ENCODE results near the gene MED25. TPM values are rescaled to one million over a fixed set of nuclear protein-coding genes. Genes with fewer than 3 reads are reported as not detected.

MED25 gene
- total RNA-seq, 4 donors from 2014 or later: 26.2 to 54.0 (median 29.4) TPM

DNA sequence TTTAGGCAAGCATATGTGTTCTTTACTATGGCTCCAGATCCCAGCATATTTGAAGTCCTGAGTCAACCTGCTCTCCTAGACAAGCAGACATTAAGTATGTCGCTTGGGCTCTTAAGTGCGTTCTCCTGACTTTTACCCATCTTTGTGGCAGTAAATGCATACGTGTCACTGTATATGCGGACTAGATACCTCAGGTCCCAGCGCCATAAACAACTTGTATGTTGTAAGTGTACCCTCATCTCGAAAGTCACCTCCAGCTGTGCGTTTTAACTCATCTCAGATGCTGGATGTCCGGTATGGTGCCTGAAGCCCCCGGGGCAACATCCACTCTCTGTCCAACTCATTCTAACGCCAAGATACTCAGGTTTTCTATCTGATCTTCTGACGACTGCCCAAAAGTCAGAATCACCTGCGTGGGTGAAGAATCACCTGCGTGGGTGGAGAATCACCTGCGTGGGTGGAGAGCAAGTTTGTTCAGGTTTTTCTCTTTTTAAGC is 34.6 kb downstream of the MED25 start:
- peaks cover 0 to 37% (median under 1%) of the 10 kb centered on the region in 3 donors for H3K36me3 ChIP-seq
- H3K9me3 ChIP-seq: peaks cover 0 to 5% (median 1%) of the 10 kb centered on the region in 4 donors
- 52 to 58% methylated on average over 14 of the region's 14 CpGs for WGBS, 2 donors
- no peaks in the 10 kb centered on the region for H3K27me3 ChIP-seq
- H3K4me3 ChIP-seq: peak overlapping the region in 1 of 4 donors; percentile 95
- peak overlapping the region in 2 of 4 donors; percentile 99 to 100 for H3K27ac ChIP-seq
- DNase-seq (ENCODE audit: low spot score in 2 of 2): no peak
- H3K4me1 ChIP-seq: peaks cover 0 to 51% (median 24%) of the 10 kb centered on the region in 4 donors
- no peak for TF ChIP-seq CTCF (IDR thresholded peaks at IDR 0.05)
- no peak for TF ChIP-seq EP300 (IDR thresholded peaks at IDR 0.05)
- no peak for TF ChIP-seq POLR2A (IDR thresholded peaks at IDR 0.05)

DNA sequence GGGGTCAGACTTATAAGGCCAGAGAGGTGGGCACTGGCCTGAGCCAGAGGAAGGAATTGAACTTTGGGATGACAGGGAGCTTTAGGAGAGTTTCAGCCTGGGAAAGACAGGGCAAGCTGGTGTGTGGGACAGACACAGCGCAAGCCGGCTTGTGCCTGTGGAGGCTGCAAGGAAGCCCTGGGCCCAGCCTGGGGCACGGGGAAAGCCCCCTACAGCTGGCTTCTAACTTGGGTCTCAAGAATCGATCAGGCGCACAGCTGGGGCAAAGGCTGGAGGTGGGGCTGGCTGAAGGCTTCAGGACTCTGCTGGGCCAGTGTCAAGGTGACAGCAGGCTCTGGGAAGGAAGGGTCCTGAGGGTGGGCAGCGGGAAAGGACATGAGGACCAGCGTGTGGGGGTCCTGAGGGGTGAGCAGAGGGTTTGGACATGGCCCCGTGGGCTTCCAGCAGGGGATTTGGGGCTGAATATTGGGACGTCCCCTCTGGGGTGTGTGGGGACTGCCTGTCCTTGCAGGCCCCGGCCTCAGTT is 35.8 kb downstream of the MED25 start:
- H3K4me3 ChIP-seq: no peak overlapping the region
- peak overlapping the region in 2 of 4 donors; percentile 32 to 60 for H3K27ac ChIP-seq
- no peak for DNase-seq (ENCODE audit: low spot score in 2 of 2)
- H3K9me3 ChIP-seq: peaks cover 0 to 5% (median 1%) of the 10 kb centered on the region in 4 donors
- no peak for TF ChIP-seq CTCF (IDR thresholded peaks at IDR 0.05)
- TF ChIP-seq EP300 (IDR thresholded peaks at IDR 0.05): no peak
- TF ChIP-seq POLR2A (IDR thresholded peaks at IDR 0.05): no peak
- WGBS, 2 donors: 78 to 85% methylated on average over 10 of the region's 10 CpGs
- peaks cover 0 to 49% (median 4%) of the 10 kb centered on the region in 3 donors for H3K36me3 ChIP-seq
- peaks cover 0 to 63% (median 22%) of the 10 kb centered on the region in 4 donors for H3K4me1 ChIP-seq
- no peaks in the 10 kb centered on the region for H3K27me3 ChIP-seq

- H3K4me1 ChIP-seq: peaks cover 0 to 70% (median 24%) of the 10 kb centered on the region in 4 donors
- TF ChIP-seq POLR2A (IDR thresholded peaks at IDR 0.05): no peak
- no peak for TF ChIP-seq EP300 (IDR thresholded peaks at IDR 0.05)
- TF ChIP-seq CTCF (IDR thresholded peaks at IDR 0.05): no peak
- peak overlapping the region in 2 of 4 donors; percentile 32 to 60 for H3K27ac ChIP-seq
- DNase-seq (ENCODE audit: low spot score in 2 of 2): no peak
- no peak overlapping the region for H3K4me3 ChIP-seq
- peaks cover 0 to 55% (median 4%) of the 10 kb centered on the region in 3 donors for H3K36me3 ChIP-seq
- WGBS, 2 donors: 76 to 91% methylated on average over 8 to 37 of the region's 39 CpGs
- no peaks in the 10 kb centered on the region for H3K27me3 ChIP-seq
- H3K9me3 ChIP-seq: no peaks in the 10 kb centered on the region
These were observed 36.5 kb downstream of the MED25 start for GRCh38 chr19:49854378-49855263.

DNA sequence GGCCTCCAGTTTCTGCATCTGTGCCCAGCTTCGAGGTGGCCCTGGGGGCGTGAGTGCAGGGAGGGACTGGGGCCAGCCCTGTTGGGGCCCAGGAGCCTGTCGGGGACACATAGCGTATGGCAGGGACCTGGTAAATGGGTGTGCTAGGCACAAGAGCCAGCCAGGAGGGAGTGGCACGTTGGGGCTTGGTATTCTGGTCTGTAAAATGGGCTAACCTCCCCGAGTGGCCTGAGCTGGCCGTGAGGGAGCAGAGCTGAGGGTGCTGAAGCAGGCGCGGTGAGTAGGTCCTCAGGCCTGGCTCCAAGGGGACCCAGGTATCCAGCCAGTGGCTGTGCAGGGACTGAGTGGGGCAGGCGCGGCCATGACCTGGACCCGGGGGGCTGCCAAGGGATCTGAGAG is 37.2 kb downstream of the MED25 start:
- Histone ChIP-seq H3K27ac (peak overlapping the region in 2 of 4 donors; percentile 28 to 60), H3K4me1 (peaks cover 0 to 72% (median 22%) of the 10 kb centered on the region in 4 donors), H3K36me3 (peaks cover 0 to 61% (median 4%) of the 10 kb centered on the region in 3 donors), H3K9me3 (no peaks in the 10 kb centered on the region), H3K4me3 (no peak overlapping the region), H3K27me3 (no peaks in the 10 kb centered on the region)
- DNase-seq (ENCODE audit: low spot score in 2 of 2): no peak
- TF ChIP-seq POLR2A (IDR thresholded peaks at IDR 0.05) (no peak), EP300 (IDR thresholded peaks at IDR 0.05) (no peak), CTCF (IDR thresholded peaks at IDR 0.05) (no peak)
- 88 to 91% methylated on average over 11 to 12 of the region's 12 CpGs for WGBS, 2 donors
